ENCODE results near the gene TMEM196. TPM values are rescaled to one million over a fixed set of nuclear protein-coding genes. Genes with fewer than 3 reads are reported as not detected.

Gene TMEM196
- total and polyA plus RNA-seq, 2 experiments from 2014 or later, result 0.11 TPM; not detected in 1

DNA sequence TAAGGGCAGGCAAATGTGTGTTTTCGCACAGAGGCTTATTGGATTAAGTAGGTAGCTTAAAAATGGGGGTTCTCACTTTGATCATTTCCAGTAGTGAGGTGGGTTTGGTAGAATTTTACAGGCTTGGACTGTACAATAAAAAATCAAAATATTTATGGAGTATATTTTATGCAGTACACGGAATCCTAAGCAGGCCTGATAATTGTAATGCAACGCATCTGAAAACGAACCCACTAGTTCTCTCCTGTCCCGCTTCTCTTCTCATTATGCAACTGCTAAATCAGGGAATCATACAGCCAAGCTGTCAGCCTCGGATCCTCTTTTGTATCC, 64.2 kb downstream of the TMEM196 start (continued):
- TF ChIP-seq JUNB (IDR thresholded peaks at IDR 0.05; ENCODE audit: unreplicated experiment) (no peak), EZH2phosphoT487 (IDR thresholded peaks at IDR 0.05; ENCODE audit: unreplicated experiment) (no peak), CREB1 (CRISPR knock-in tag; IDR thresholded peaks at IDR 0.05; ENCODE audit: low read depth) (no peak), NANOG (IDR thresholded peaks at IDR 0.05; ENCODE audit: borderline replicate concordance) (no peak)
- TF ChIP-seq, protein P1, sequence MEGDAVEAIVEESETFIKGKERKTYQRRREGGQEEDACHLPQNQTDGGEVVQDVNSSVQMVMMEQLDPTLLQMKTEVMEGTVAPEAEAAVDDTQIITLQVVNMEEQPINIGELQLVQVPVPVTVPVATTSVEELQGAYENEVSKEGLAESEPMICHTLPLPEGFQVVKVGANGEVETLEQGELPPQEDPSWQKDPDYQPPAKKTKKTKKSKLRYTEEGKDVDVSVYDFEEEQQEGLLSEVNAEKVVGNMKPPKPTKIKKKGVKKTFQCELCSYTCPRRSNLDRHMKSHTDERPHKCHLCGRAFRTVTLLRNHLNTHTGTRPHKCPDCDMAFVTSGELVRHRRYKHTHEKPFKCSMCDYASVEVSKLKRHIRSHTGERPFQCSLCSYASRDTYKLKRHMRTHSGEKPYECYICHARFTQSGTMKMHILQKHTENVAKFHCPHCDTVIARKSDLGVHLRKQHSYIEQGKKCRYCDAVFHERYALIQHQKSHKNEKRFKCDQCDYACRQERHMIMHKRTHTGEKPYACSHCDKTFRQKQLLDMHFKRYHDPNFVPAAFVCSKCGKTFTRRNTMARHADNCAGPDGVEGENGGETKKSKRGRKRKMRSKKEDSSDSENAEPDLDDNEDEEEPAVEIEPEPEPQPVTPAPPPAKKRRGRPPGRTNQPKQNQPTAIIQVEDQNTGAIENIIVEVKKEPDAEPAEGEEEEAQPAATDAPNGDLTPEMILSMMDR (conservative IDR thresholded peaks at IDR 0.05; ENCODE audit: low read depth in 2 of 2), result no peak

- Mint-ChIP-seq H3K27ac (peak within 1 kb of the TSS; percentile 95), H3K9me3 (no peaks in the 10 kb centered on the region), H3K4me3 (peak within 1 kb of the TSS; percentile 99), H3K36me3 (ENCODE audit: low read depth) (no peaks in the 10 kb centered on the region), H3K4me1 (peaks cover 33% of the 10 kb centered on the region), H3K27me3 (ENCODE audit: insufficient read depth, low read depth, poor library complexity) (peaks cover 3% of the 10 kb centered on the region)
- H3K4me3 ChIP-seq, result peak within 1 kb of the TSS; percentile 97
- H3K4me2 ChIP-seq, result peak within 1 kb of the TSS; percentile 98
- H4K20me1 ChIP-seq (replicated peaks; ENCODE audit: insufficient read depth), result peaks cover 7% of the 10 kb centered on the region; the same call in 1 of the 2 replicates
- no peaks in the 10 kb centered on the region for H3K36me3 ChIP-seq (ENCODE audit: insufficient read depth)
- no peaks in the 10 kb centered on the region for H3K27me3 ChIP-seq (ENCODE audit: insufficient read depth)
- H3K27ac ChIP-seq (ENCODE audit: low read depth), result peak within 1 kb of the TSS; percentile 62; the same call in 1 of the 2 replicates
- ATAC-seq (peak; percentile 95), DNase-seq (ENCODE audit: low spot score) (peak; percentile 97)
- H3K4me1 ChIP-seq (ENCODE audit: insufficient read depth), result peaks cover 19% of the 10 kb centered on the region
- H3K79me2 ChIP-seq (replicated peaks; ENCODE audit: insufficient read depth), result peaks cover 50% of the 10 kb centered on the region
- TF ChIP-seq, protein P2, sequence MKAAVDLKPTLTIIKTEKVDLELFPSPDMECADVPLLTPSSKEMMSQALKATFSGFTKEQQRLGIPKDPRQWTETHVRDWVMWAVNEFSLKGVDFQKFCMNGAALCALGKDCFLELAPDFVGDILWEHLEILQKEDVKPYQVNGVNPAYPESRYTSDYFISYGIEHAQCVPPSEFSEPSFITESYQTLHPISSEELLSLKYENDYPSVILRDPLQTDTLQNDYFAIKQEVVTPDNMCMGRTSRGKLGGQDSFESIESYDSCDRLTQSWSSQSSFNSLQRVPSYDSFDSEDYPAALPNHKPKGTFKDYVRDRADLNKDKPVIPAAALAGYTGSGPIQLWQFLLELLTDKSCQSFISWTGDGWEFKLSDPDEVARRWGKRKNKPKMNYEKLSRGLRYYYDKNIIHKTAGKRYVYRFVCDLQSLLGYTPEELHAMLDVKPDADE (IDR thresholded peaks at IDR 0.05), result peak; percentile 17; the same call in 1 of the 2 replicates
- TF ChIP-seq NANOG (IDR thresholded peaks at IDR 0.05; ENCODE audit: borderline replicate concordance), result no peak
- no peak for TF ChIP-seq EZH2 (IDR thresholded peaks at IDR 0.05; ENCODE audit: low read depth, unreplicated experiment)
- TF ChIP-seq ZNF114 (CRISPR knock-in tag; IDR thresholded peaks at IDR 0.05), result no peak
- peak; percentile 86 for TF ChIP-seq POLR2AphosphoS5 (IDR thresholded peaks at IDR 0.05; ENCODE audit: low read depth)
- no peak for TF ChIP-seq ZNF331 (CRISPR knock-in tag; IDR thresholded peaks at IDR 0.05; ENCODE audit: low read depth)
- peak; percentile 99 for TF ChIP-seq CREB1 (CRISPR knock-in tag; IDR thresholded peaks at IDR 0.05; ENCODE audit: low read depth)
- TF ChIP-seq, protein P1 (conservative IDR thresholded peaks at IDR 0.05; ENCODE audit: low read depth in 2 of 2), result peak; percentile 86 to 92
- TF ChIP-seq STAT1 (IDR thresholded peaks at IDR 0.05; ENCODE audit: unreplicated experiment), result no peak
- no peaks in the 10 kb centered on the region for H3F3A ChIP-seq (replicated peaks; ENCODE audit: low read depth)
- peak within 1 kb of the TSS; percentile 93 for H2AFZ ChIP-seq
- H3K9me2 ChIP-seq (ENCODE audit: insufficient read depth), result no peaks in the 10 kb centered on the region
These were observed 64.8 kb downstream of the TMEM196 start, which contains the start of gene POLR1F for GRCh38 chr7:19708397-19709248. Gene POLR1F (minus strand): TSS chr7:19709037. CDS start chr7:19709016, 21 bp downstream.

Data from GM23338 (cell line).